ENCODE results near the gene MAGEB3.
A peak's percentile ranks its signal among the peaks of the same experiment; 100 is the strongest.
"Not testable (repeated sequence)": the region's sequence is repeated elsewhere in the genome, so short reads cannot be mapped to it uniquely, and the experiment has no call there.

The MAGEB3 gene

GRCh38 chrX:30230395-30230794, at the start of gene MAGEB3:
Gene MAGEB3 (plus strand): TSS chrX:30230657. CDS start chrX:30235925, 5,268 bp downstream.
- no peak for DNase-seq

- DNase-seq, result no peak
Observed at GRCh38 chrX:30181353-30181752, 49.1 kb upstream of the MAGEB3 start.

GRCh38 chrX:30183554-30183953, 46.9 kb upstream of the MAGEB3 start:
- DNase-seq, result no peak

GRCh38 chrX:30190426-30190825, 40.0 kb upstream of the MAGEB3 start:
- no peak for DNase-seq

- DNase-seq, result not testable (repeated sequence)
Observed at GRCh38 chrX:30193910-30194309, 36.5 kb upstream of the MAGEB3 start.

GRCh38 chrX:30196322-30196721, 34.1 kb upstream of the MAGEB3 start:
- no peak for DNase-seq

- DNase-seq, result no peak
Observed at GRCh38 chrX:30212172-30212571, 18.3 kb upstream of the MAGEB3 start.

GRCh38 chrX:30215357-30215843, 15.1 kb upstream of the MAGEB3 start, which contains the start of gene MAGEB2:
Gene MAGEB2 (plus strand): TSS chrX:30215563. CDS start chrX:30218581, 3,018 bp downstream.
- DNase-seq, result no peak

GRCh38 chrX:30217465-30217864, 13.0 kb upstream of the MAGEB3 start:
- no peak for DNase-seq

- DNase-seq, result no peak
Observed at GRCh38 chrX:30219372-30219771, 11.1 kb upstream of the MAGEB3 start.

GRCh38 chrX:30220661-30221060, 9.8 kb upstream of the MAGEB3 start:
- DNase-seq, result no peak

GRCh38 chrX:30224536-30224935, 5.9 kb upstream of the MAGEB3 start:
- no peak for DNase-seq

- no peak for DNase-seq
Observed at GRCh38 chrX:30228526-30228925, 1.9 kb upstream of the MAGEB3 start.

GRCh38 chrX:30241724-30242415, 11.4 kb downstream of the MAGEB3 start, which contains the start of gene MAGEB4:
Gene MAGEB4 (plus strand): TSS chrX:30242000. CDS start chrX:30242136, 136 bp downstream.
- DNase-seq, result no peak

- DNase-seq, result no peak
Observed at GRCh38 chrX:30246769-30247489, 16.5 kb downstream of the MAGEB3 start, which contains the start of gene MAGEB1. Gene MAGEB1 (plus strand): TSS chrX:30247146. CDS start chrX:30250494, 3,348 bp downstream.

GRCh38 chrX:30248854-30249253, 18.4 kb downstream of the MAGEB3 start:
- DNase-seq, result no peak

- DNase-seq, result no peak
Observed at GRCh38 chrX:30253257-30253656, 22.8 kb downstream of the MAGEB3 start.

- no peak for DNase-seq
Observed at GRCh38 chrX:30259927-30260326, 29.5 kb downstream of the MAGEB3 start.

GRCh38 chrX:30261012-30261411, 30.6 kb downstream of the MAGEB3 start:
- DNase-seq, result no peak

- DNase-seq, result no peak
Observed at GRCh38 chrX:30262763-30263162, 32.3 kb downstream of the MAGEB3 start.

- DNase-seq, result no peak
Observed at GRCh38 chrX:30270639-30271038, 40.2 kb downstream of the MAGEB3 start.

GRCh38 chrX:30275498-30275897, 45.0 kb downstream of the MAGEB3 start:
- peak in 1 of 2 donors; percentile 0 for DNase-seq

GRCh38 chrX:30278365-30278764, 47.9 kb downstream of the MAGEB3 start:
- DNase-seq, result peak in 1 of 2 donors; percentile 20

GRCh38 chrX:30280428-30280827, 50.0 kb downstream of the MAGEB3 start:
- no peak for DNase-seq
